ENCODE data around the gene ENTREP1.

Gene ENTREP1

DNA sequence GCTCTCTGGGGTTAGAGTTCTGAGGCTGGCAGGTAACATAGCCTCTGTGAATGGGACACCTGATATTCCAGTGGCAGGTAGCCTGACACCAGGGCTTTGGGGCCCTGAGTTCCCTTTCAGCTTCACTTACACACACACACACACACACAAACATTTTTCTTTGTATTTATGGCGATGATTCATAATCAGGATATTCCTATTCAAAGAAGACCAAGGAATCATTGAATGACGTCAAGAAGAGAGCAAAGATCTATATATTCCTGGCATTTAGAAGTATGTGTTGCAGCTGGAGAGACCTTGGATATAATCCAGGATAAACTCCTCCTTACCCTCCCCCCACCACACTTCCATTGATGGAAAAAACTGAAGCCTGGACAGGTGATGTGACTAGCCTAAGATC, 7.9 kb upstream of the ENTREP1 start:
- Histone ChIP-seq H3K4me3 (no peak overlapping the region), H3K27me3 (no peaks in the 10 kb centered on the region), H3K9ac (no peak overlapping the region), H3K4me1 (peaks cover 0 to 9% (median 5%) of the 10 kb centered on the region in 10 experiments; a peak in 6 of 20 replicates), H3K27ac (no peak overlapping the region), H3K36me3 (no peaks in the 10 kb centered on the region), H3K9me3 (replicated peaks in 1 of 11) (peaks cover 29 to 39% (median 33%) of the 10 kb centered on the region in 11 experiments), H4K20me1 (no peaks in the 10 kb centered on the region), H3K4me2 (no peak overlapping the region)
- TF ChIP-seq Cebpa-rat (IDR thresholded peaks at IDR 0.05): no peak

DNA sequence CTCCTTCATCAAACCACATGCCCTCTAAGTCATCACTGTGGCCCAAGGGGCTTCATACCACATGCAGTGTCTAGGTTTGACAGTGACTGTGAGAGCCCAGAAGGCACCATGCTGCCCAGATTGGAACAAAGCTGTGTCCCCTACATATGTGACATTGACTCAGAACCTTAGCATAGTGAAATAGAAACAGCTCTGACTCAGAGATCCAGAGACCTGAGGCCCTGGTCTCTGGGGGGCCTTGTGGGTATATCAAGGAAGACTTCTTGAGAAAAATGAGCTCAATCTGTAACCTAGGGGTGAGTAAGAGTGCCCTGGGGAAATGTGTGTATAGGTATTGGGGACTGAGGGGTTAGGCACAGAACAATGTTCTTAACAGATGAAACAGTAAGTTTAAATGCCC, 7.1 kb upstream of the ENTREP1 start:
- Histone ChIP-seq H4K20me1 (no peaks in the 10 kb centered on the region), H3K36me3 (no peaks in the 10 kb centered on the region), H3K4me2 (peak overlapping the region in 4 of 11 experiments; percentile 11 to 35 (median 22); a peak in 4 of 22 replicates), H3K4me3 (no peak overlapping the region), H3K27ac (no peak overlapping the region), H3K9ac (no peak overlapping the region), H3K4me1 (peaks cover 0 to 9% (median 5%) of the 10 kb centered on the region in 10 experiments; a peak in 6 of 20 replicates), H3K9me3 (replicated peaks in 1 of 11) (peaks cover 21 to 30% (median 25%) of the 10 kb centered on the region in 11 experiments), H3K27me3 (no peaks in the 10 kb centered on the region)
- no peak for TF ChIP-seq Cebpa-rat (IDR thresholded peaks at IDR 0.05)

DNA sequence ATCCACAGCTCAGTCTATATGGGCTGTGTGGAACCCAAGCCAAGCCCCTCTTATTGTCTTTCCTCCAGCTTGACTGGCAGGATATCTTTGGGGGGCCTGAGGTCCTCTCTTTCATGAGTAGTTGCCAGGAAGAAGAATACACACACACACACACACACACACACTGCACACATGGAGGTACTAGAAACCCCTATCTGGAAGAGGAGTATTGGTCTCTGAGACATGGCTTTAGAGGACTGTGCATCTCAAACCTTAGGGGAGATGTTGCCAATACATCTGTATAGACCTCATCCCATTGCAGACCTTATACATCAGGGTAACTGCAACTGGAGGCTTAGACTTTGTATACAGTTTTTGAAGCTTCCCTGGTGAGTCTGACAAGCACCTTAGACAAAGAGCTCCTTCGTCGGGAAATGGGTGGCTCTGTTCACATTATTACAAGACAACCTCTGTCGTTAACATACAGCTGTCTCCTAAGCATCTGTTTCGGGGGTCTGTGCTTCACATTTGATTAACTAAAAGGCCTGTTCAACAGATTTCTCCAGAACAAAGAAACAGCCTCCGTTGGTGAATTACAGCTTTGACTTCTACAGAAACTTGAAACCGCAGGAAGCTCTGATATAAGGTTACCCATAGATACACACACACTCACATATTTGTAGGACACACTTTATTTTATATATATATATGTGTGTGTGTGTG, 5.5 kb upstream of the ENTREP1 start:
- Histone ChIP-seq H3K4me3 (no peak overlapping the region), H3K4me2 (no peak overlapping the region), H3K9me3 (replicated peaks in 1 of 11) (peaks cover 8 to 17% (median 12%) of the 10 kb centered on the region in 11 experiments), H3K4me1 (peaks cover 0 to 9% (median 5%) of the 10 kb centered on the region in 10 experiments; a peak in 6 of 20 replicates), H3K27ac (no peak overlapping the region), H3K36me3 (no peaks in the 10 kb centered on the region), H3K27me3 (peaks cover 0 to 3% (median 0%) of the 10 kb centered on the region in 11 experiments; a peak in 5 of 22 replicates), H4K20me1 (no peaks in the 10 kb centered on the region), H3K9ac (no peak overlapping the region)
- no peak for TF ChIP-seq Cebpa-rat (IDR thresholded peaks at IDR 0.05)

DNA sequence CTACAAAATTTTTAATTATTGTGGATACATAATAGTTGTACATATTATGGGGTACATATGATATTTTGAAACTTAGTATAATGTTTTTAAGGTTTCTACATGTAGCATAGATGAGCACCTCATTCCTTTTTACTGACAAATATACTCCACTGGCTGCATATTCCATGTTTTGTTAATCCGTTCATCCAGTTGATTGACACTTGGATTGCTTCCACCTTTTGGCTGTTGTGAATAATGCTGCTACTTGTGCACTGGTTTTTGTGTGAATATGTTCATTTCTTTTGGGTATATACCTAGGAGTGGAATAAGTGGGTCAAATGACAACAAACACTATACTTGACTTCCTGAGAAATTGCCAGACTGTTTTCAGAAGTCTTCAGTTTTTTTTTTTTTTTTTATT, 2.8 kb upstream of the ENTREP1 start:
- Histone ChIP-seq H3K4me2 (no peak overlapping the region), H4K20me1 (no peaks in the 10 kb centered on the region), H3K27ac (no peak overlapping the region), H3K4me1 (peaks cover 0 to 9% (median 5%) of the 10 kb centered on the region in 10 experiments; a peak in 6 of 20 replicates), H3K27me3 (peaks cover 0 to 13% (median 5%) of the 10 kb centered on the region in 11 experiments; a peak in 9 of 22 replicates), H3K9me3 (replicated peaks in 1 of 11) (peaks cover 17 to 24% (median 20%) of the 10 kb centered on the region in 11 experiments), H3K36me3 (no peaks in the 10 kb centered on the region), H3K9ac (no peak overlapping the region), H3K4me3 (no peak overlapping the region)
- TF ChIP-seq Cebpa-rat (IDR thresholded peaks at IDR 0.05): no peak

DNA sequence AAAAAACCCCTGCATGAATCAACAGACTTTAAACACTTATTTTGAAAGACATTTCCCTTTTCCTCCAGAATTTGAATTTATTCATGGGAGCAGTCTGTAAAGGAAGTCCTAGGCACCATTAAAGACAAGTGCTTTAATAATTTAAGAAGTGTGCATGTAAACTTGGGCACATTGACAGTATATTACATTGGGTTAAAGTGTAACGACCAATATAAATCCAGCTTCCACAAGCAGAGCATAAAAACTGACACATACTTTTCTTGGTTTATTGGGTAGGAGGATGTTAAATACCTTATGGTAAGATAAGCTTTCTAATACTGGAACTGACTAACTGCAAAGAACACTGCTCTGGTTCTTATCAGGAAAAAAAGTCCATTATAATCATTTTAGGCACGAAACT, 1.2 kb upstream of the ENTREP1 start:
- H3K9ac ChIP-seq: no peak overlapping the region
- H3K4me2 ChIP-seq: no peak overlapping the region
- no peak overlapping the region for H3K4me3 ChIP-seq
- H3K4me1 ChIP-seq: no peaks in the 10 kb centered on the region
- no peak overlapping the region for H3K27ac ChIP-seq
- peaks cover 0 to 13% (median 5%) of the 10 kb centered on the region in 11 experiments; a peak in 9 of 22 replicates for H3K27me3 ChIP-seq
- no peaks in the 10 kb centered on the region for H4K20me1 ChIP-seq
- peaks cover 17 to 24% (median 20%) of the 10 kb centered on the region in 11 experiments for H3K9me3 ChIP-seq (replicated peaks in 1 of 11)
- H3K36me3 ChIP-seq: no peaks in the 10 kb centered on the region
- TF ChIP-seq Cebpa-rat (IDR thresholded peaks at IDR 0.05): no peak

DNA sequence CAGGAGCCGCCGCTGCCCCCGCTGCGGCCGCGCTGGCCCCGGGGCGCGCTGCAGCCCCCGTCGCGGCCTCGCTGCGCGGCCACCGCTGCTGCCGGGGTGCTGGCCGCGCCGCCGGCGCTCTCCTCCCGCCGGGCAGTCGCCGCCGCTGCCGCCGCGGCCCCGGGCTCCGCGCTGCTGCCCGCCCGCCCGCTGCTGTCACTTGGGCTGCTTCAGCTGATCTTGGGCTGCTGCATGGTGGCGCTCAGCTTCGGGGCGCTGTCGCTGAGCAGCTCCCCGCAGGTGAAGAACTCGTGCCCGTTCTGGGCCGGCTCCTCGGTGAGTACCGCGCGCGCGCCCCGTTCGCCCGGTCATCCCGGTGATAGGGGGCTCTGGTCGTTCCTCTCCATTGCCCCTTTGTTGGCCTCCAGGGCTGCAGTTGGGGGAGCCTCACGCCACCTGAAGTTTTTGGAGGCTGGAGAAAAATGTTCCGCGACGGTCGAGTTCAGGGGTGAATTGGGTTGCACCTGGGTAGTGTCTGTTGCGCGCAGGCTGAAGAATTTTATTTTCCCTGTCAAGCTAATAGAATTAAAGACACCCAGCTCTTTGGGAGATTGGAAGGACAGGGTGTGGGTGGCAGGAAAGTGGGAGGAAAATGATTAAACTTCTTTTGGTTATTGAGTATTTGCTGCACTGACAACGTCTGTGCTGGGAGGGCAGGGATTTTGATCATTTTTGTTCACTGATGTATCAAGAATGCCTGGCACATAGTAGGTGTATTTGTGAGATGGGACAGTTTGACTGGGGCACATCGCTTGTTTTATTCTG, 596 bp downstream of the ENTREP1 start:
- no peak overlapping the region for H3K27ac ChIP-seq
- no peaks in the 10 kb centered on the region for H4K20me1 ChIP-seq
- no peak for TF ChIP-seq Cebpa-rat (IDR thresholded peaks at IDR 0.05)
- H3K9me3 ChIP-seq (replicated peaks in 1 of 11): peaks cover 17 to 24% (median 20%) of the 10 kb centered on the region in 11 experiments
- H3K27me3 ChIP-seq: peaks cover 0 to 13% (median 5%) of the 10 kb centered on the region in 11 experiments; a peak in 9 of 22 replicates
- no peak overlapping the region for H3K4me2 ChIP-seq
- no peaks in the 10 kb centered on the region for H3K4me1 ChIP-seq
- H3K36me3 ChIP-seq: no peaks in the 10 kb centered on the region
- no peak overlapping the region for H3K4me3 ChIP-seq
- no peak overlapping the region for H3K9ac ChIP-seq

DNA sequence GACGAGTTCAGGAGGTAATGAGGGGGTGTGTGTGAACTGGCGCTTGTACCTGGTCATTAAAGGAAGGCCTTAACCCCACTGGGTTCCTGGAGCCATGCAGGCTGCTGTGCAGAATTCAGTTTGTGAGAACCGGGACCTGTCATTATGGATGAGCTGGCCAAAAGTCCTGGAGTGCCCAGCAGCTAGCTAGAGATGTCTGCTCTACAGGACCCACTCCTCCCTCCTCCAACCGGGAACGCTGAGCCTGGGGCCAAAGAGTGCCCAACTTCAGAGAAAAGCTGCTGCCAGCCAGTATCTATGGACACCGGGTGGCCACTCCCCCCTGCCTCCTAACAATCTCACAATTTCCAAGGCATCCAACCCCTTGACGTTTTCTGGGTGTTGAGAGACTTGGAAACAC, 1.2 kb downstream of the ENTREP1 start:
- H3K4me3 ChIP-seq: no peak overlapping the region
- H3K4me1 ChIP-seq: no peaks in the 10 kb centered on the region
- H3K4me2 ChIP-seq: no peak overlapping the region
- no peaks in the 10 kb centered on the region for H3K36me3 ChIP-seq
- H3K27ac ChIP-seq: no peak overlapping the region
- peaks cover 17 to 24% (median 20%) of the 10 kb centered on the region in 11 experiments for H3K9me3 ChIP-seq (replicated peaks in 1 of 11)
- H4K20me1 ChIP-seq: no peaks in the 10 kb centered on the region
- H3K27me3 ChIP-seq: peaks cover 0 to 13% (median 5%) of the 10 kb centered on the region in 11 experiments; a peak in 9 of 22 replicates
- TF ChIP-seq Cebpa-rat (IDR thresholded peaks at IDR 0.05): no peak
- H3K9ac ChIP-seq: no peak overlapping the region

DNA sequence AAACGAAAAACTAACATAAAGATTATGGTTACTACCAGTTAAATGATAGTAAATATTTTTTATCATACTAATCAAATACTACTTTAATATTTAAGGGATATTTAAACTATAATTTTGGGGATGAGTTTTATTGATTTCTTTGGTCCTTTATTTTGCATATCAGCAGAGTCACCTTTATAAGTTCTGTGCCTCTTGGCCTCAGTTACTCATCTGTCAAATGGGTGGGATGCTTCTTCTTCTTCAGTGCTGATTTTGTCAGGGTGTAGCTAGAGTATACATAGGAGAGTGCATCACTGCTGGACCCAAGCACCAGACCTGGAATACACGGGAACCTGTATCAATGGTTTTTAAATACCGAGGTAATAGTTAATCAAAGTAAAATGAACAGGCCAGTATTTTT, 5.6 kb downstream of the ENTREP1 start:
- TF ChIP-seq Cebpa-rat (IDR thresholded peaks at IDR 0.05): no peak
- no peaks in the 10 kb centered on the region for H3K36me3 ChIP-seq
- no peaks in the 10 kb centered on the region for H4K20me1 ChIP-seq
- peaks cover 5 to 10% (median 7%) of the 10 kb centered on the region in 11 experiments; a peak in 20 of 22 replicates for H3K9me3 ChIP-seq (replicated peaks in 1 of 11)
- H3K4me1 ChIP-seq: no peaks in the 10 kb centered on the region
- no peak overlapping the region for H3K27ac ChIP-seq
- H3K9ac ChIP-seq: no peak overlapping the region
- H3K4me2 ChIP-seq: no peak overlapping the region
- no peak overlapping the region for H3K4me3 ChIP-seq
- peaks cover 0 to 1% (median 0%) of the 10 kb centered on the region in 11 experiments; a peak in 1 of 22 replicates for H3K27me3 ChIP-seq

DNA sequence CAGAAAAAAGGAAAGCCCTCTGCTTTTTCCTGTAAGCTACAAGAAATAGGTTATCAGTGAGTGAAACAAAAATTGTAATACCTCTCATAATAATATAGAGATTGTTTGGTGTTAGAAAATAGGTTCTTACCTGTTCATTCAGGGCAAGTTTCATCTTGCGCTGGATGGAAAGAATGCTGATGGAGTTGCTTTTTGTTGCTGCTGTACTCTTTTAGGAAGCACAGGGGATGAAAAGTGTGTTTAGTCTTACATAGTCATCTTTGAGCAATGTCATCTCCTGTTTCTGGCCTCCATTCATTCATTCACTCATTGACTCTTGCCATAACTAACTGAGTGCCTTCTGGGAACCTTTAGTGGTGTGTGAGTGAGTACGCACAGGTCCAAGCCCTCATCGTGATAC, 6.4 kb downstream of the ENTREP1 start:
- Histone ChIP-seq H3K36me3 (no peaks in the 10 kb centered on the region), H3K4me1 (no peaks in the 10 kb centered on the region), H3K4me2 (no peak overlapping the region), H3K27me3 (no peaks in the 10 kb centered on the region), H3K4me3 (no peak overlapping the region), H3K9ac (no peak overlapping the region), H3K27ac (no peak overlapping the region), H3K9me3 (replicated peaks in 1 of 11) (peaks cover 0 to 1% (median 0%) of the 10 kb centered on the region in 11 experiments; a peak in 3 of 22 replicates), H4K20me1 (no peaks in the 10 kb centered on the region)
- TF ChIP-seq Cebpa-rat (IDR thresholded peaks at IDR 0.05): no peak
